Nephron progenitor cell (in vitro differentiated cells): ENCODE measurements around the gene SLC30A1.

ENCODE experiments used
- DNase-seq: peaks from one replicate; pipeline ENCODE4 v3.0.0; 2021
- H3K27ac Mint-ChIP-seq: 2 replicates; pipeline ENCODE4 v1.8.0; 2021; ENCODE audit warnings: mild to moderate bottlenecking, moderate library complexity, mixed read lengths
- H3K27me3 Mint-ChIP-seq: 2 replicates; pipeline ENCODE4 v1.8.0; 2021; ENCODE audit warnings: mild to moderate bottlenecking, low read depth, mixed read lengths; ENCODE audit not compliant: poor library complexity
- H3K36me3 Mint-ChIP-seq: 2 replicates; pipeline ENCODE4 v1.8.0; 2021; ENCODE audit warnings: low read depth, mixed read lengths
- H3K4me1 Mint-ChIP-seq: 2 replicates; pipeline ENCODE4 v1.8.0; 2021; ENCODE audit warnings: mixed read lengths
- H3K4me3 Mint-ChIP-seq: 2 replicates; pipeline ENCODE4 v1.8.0; 2021; ENCODE audit warnings: mild to moderate bottlenecking, moderate library complexity, mixed read lengths
- H3K9me3 Mint-ChIP-seq: 2 replicates; pipeline ENCODE4 v1.8.0; 2021; ENCODE audit warnings: mild to moderate bottlenecking, moderate library complexity, mixed read lengths
- TF ChIP-seq, protein P1 (sequence below): fragments of 200-600 bp; sonication (generic); IDR thresholded peaks from 2 replicates; pipeline ENCODE4 v1.5.0; 2021; ENCODE audit warnings: antibody characterized with exemption

The SLC30A1 gene

GRCh38 chr1:211605603-211606331 is 26.8 kb upstream of the SLC30A1 start:
- peaks cover 5% of the 10 kb centered on the region for H3K9me3 Mint-ChIP-seq
- H3K36me3 Mint-ChIP-seq, result no peaks in the 10 kb centered on the region
- no peak overlapping the region for H3K4me3 Mint-ChIP-seq
- DNase-seq, result no peak
- TF ChIP-seq, protein P1, sequence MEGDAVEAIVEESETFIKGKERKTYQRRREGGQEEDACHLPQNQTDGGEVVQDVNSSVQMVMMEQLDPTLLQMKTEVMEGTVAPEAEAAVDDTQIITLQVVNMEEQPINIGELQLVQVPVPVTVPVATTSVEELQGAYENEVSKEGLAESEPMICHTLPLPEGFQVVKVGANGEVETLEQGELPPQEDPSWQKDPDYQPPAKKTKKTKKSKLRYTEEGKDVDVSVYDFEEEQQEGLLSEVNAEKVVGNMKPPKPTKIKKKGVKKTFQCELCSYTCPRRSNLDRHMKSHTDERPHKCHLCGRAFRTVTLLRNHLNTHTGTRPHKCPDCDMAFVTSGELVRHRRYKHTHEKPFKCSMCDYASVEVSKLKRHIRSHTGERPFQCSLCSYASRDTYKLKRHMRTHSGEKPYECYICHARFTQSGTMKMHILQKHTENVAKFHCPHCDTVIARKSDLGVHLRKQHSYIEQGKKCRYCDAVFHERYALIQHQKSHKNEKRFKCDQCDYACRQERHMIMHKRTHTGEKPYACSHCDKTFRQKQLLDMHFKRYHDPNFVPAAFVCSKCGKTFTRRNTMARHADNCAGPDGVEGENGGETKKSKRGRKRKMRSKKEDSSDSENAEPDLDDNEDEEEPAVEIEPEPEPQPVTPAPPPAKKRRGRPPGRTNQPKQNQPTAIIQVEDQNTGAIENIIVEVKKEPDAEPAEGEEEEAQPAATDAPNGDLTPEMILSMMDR, result no peak
- H3K27me3 Mint-ChIP-seq, result peaks cover 10% of the 10 kb centered on the region
- peak overlapping the region; percentile 14 for H3K27ac Mint-ChIP-seq
- H3K4me1 Mint-ChIP-seq, result peaks cover 45% of the 10 kb centered on the region

GRCh38 chr1:211605034-211605433 is 26.1 kb upstream of the SLC30A1 start:
- H3K9me3 Mint-ChIP-seq, result peaks cover 5% of the 10 kb centered on the region
- no peak for DNase-seq
- H3K27me3 Mint-ChIP-seq, result peaks cover 10% of the 10 kb centered on the region
- peaks cover 38% of the 10 kb centered on the region for H3K4me1 Mint-ChIP-seq
- H3K36me3 Mint-ChIP-seq, result no peaks in the 10 kb centered on the region
- H3K4me3 Mint-ChIP-seq, result no peak overlapping the region
- no peak overlapping the region for H3K27ac Mint-ChIP-seq
- TF ChIP-seq, protein P1, result no peak

- peaks cover 10% of the 10 kb centered on the region for H3K27me3 Mint-ChIP-seq
- H3K4me1 Mint-ChIP-seq, result peaks cover 33% of the 10 kb centered on the region
- no peak overlapping the region for H3K4me3 Mint-ChIP-seq
- TF ChIP-seq, protein P1, result no peak
- no peaks in the 10 kb centered on the region for H3K36me3 Mint-ChIP-seq
- H3K27ac Mint-ChIP-seq, result no peak overlapping the region
- DNase-seq, result no peak
- H3K9me3 Mint-ChIP-seq, result peaks cover 5% of the 10 kb centered on the region
Observed at GRCh38 chr1:211604548-211604947, 25.6 kb upstream of the SLC30A1 start.

- Mint-ChIP-seq H3K4me1 (peaks cover 27% of the 10 kb centered on the region), H3K27ac (no peak overlapping the region), H3K36me3 (no peaks in the 10 kb centered on the region), H3K27me3 (peaks cover 8% of the 10 kb centered on the region), H3K4me3 (no peak overlapping the region), H3K9me3 (peaks cover 5% of the 10 kb centered on the region)
- no peak for DNase-seq
- TF ChIP-seq, protein P1, result no peak
Observed at GRCh38 chr1:211603713-211604112, 24.8 kb upstream of the SLC30A1 start.

DNA sequence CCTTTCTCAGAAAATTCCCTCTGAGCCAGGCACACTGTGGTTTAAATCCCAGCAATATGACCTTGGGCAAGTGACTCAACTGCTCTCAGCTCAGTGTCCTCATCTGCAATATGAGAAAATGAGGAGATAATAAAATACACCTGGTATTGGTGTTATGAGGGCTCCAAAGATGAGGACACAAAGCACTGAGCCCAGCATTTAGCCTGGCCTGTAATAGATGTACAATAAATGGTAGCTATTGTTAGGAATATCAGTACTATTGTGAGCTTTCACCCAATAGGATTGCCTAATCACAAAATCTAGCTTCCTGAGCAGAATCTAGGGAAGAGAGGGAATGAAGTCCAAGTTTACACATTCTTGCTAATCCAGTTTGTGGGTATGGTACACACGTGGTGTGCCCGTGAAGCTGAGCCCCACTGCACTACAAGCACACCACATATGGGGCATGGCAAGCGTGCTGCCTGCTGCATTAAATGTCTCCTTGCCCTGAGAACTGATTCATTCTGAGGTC is 24.3 kb upstream of the SLC30A1 start:
- Mint-ChIP-seq H3K4me1 (peaks cover 27% of the 10 kb centered on the region), H3K36me3 (no peaks in the 10 kb centered on the region), H3K27ac (no peak overlapping the region), H3K27me3 (peaks cover 9% of the 10 kb centered on the region), H3K9me3 (peaks cover 5% of the 10 kb centered on the region), H3K4me3 (no peak overlapping the region)
- TF ChIP-seq, protein P1, result no peak
- DNase-seq, result no peak
